ENCODE data around the gene PCDH8. TPM values are rescaled to one million over a fixed set of nuclear protein-coding genes. Genes with fewer than 3 reads are reported as not detected.

PCDH8 gene
- total RNA-seq, 2 donors from 2014 or later: 0.15 to 0.21 TPM

- H3K9me3 ChIP-seq: no peaks in the 10 kb centered on the region
- H3K9ac ChIP-seq (ENCODE audit: low read depth in 2 of 2, low read length in 2 of 2): no peak overlapping the region
- DNase-seq: no peak
- H3K4me3 ChIP-seq: no peak overlapping the region
- intact Hi-C loops (cut with DNase I): no loop called here
- H3K4me1 ChIP-seq: no peaks in the 10 kb centered on the region
- TF ChIP-seq, protein P1, sequence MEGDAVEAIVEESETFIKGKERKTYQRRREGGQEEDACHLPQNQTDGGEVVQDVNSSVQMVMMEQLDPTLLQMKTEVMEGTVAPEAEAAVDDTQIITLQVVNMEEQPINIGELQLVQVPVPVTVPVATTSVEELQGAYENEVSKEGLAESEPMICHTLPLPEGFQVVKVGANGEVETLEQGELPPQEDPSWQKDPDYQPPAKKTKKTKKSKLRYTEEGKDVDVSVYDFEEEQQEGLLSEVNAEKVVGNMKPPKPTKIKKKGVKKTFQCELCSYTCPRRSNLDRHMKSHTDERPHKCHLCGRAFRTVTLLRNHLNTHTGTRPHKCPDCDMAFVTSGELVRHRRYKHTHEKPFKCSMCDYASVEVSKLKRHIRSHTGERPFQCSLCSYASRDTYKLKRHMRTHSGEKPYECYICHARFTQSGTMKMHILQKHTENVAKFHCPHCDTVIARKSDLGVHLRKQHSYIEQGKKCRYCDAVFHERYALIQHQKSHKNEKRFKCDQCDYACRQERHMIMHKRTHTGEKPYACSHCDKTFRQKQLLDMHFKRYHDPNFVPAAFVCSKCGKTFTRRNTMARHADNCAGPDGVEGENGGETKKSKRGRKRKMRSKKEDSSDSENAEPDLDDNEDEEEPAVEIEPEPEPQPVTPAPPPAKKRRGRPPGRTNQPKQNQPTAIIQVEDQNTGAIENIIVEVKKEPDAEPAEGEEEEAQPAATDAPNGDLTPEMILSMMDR (IDR thresholded peaks at IDR 0.05): no peak
- H3K27ac ChIP-seq: no peak overlapping the region
- no peaks in the 10 kb centered on the region for H3K36me3 ChIP-seq
- no peaks in the 10 kb centered on the region for H3K27me3 ChIP-seq
Measured at GRCh38 chr13:52810526-52810925, 37.9 kb downstream of the PCDH8 start.

DNA sequence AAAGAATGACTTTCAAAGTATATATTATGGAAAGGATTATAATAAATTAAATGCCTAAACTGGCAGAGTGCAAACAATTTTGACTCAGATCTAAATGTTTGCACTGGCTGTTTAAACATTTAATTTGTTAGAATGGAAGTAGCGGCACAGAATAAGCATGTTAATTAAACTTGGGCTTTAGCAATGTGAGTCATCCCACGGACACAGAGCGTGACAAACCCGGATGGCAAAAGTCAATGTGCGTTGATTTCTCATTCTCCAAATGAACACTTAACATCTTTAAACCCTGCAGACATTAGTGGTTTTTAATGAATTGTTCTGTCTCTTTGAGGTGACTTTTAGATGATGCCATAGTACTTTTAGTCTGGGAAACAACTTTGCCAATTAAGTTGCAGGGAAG is 38.4 kb downstream of the PCDH8 start:
- no peak for DNase-seq
- Histone ChIP-seq H3K9ac (ENCODE audit: low read depth in 2 of 2, low read length in 2 of 2) (no peak overlapping the region), H3K27me3 (no peaks in the 10 kb centered on the region), H3K27ac (no peak overlapping the region), H3K9me3 (no peaks in the 10 kb centered on the region), H3K4me3 (no peak overlapping the region), H3K4me1 (no peaks in the 10 kb centered on the region), H3K36me3 (no peaks in the 10 kb centered on the region)
- intact Hi-C loops (cut with DNase I): no loop called here
- TF ChIP-seq, protein P1 (IDR thresholded peaks at IDR 0.05): no peak

DNA sequence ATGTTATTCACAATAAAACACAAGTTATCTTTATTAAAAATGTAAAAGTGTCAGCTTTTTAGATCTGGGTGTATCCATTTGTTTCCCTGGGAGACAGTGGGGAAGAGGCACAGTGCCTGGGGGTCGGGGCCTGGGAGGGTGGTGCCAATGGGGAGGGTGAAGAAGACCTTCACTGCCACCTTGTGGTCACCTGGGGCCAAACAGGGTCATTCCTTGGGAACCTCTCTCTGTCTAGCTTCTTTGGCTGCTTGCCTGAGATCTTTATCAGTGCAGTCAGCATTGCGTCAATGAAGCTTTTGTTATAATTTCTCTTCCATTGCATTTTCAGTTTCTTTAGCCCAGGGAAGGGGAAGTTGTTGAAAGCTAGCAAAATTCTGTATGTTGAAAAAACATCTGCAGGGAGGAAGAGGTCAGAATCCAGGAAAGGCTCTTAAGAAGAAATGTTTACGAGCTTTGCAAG is 39.1 kb downstream of the PCDH8 start:
- no peaks in the 10 kb centered on the region for H3K27me3 ChIP-seq
- intact Hi-C loops (cut with DNase I): no loop called here
- no peak overlapping the region for H3K4me3 ChIP-seq
- H3K27ac ChIP-seq: no peak overlapping the region
- H3K4me1 ChIP-seq: no peaks in the 10 kb centered on the region
- H3K9ac ChIP-seq (ENCODE audit: low read depth in 2 of 2, low read length in 2 of 2): no peak overlapping the region
- no peaks in the 10 kb centered on the region for H3K9me3 ChIP-seq
- TF ChIP-seq, protein P1 (IDR thresholded peaks at IDR 0.05): peak; percentile 56
- no peaks in the 10 kb centered on the region for H3K36me3 ChIP-seq
- DNase-seq: peak; percentile 64

- no peak for DNase-seq
- H3K9me3 ChIP-seq: no peaks in the 10 kb centered on the region
- H3K36me3 ChIP-seq: no peaks in the 10 kb centered on the region
- H3K27ac ChIP-seq: no peak overlapping the region
- TF ChIP-seq, protein P1 (IDR thresholded peaks at IDR 0.05): no peak
- no peak overlapping the region for H3K9ac ChIP-seq (ENCODE audit: low read depth in 2 of 2, low read length in 2 of 2)
- H3K27me3 ChIP-seq: no peaks in the 10 kb centered on the region
- H3K4me1 ChIP-seq: no peaks in the 10 kb centered on the region
- intact Hi-C loops (cut with DNase I): no loop called here
- H3K4me3 ChIP-seq: no peak overlapping the region
Measured at GRCh38 chr13:52808842-52809219, 39.6 kb downstream of the PCDH8 start.

- no peak overlapping the region for H3K27ac ChIP-seq
- no peak for DNase-seq
- H3K4me1 ChIP-seq: no peaks in the 10 kb centered on the region
- no peaks in the 10 kb centered on the region for H3K36me3 ChIP-seq
- no peaks in the 10 kb centered on the region for H3K9me3 ChIP-seq
- H3K9ac ChIP-seq (ENCODE audit: low read depth in 2 of 2, low read length in 2 of 2): no peak overlapping the region
- H3K4me3 ChIP-seq: no peak overlapping the region
- TF ChIP-seq, protein P1 (IDR thresholded peaks at IDR 0.05): no peak
- H3K27me3 ChIP-seq: no peaks in the 10 kb centered on the region
- intact Hi-C loops (cut with DNase I): no loop called here
Measured at GRCh38 chr13:52806029-52806428, 42.4 kb downstream of the PCDH8 start.
